Neural crest cell (in vitro differentiated cells): Measurements from ENCODE around the gene HLA-DPB1. TPM values are rescaled to one million over a fixed set of nuclear protein-coding genes. Genes with fewer than 3 reads are reported as not detected.

Experiments
- DNase-seq: peaks from one replicate; pipeline ENCODE4 v3.0.0; 2021; ENCODE audit warnings: low read depth, mixed read lengths, low spot score
- H3K27ac Mint-ChIP-seq: one replicate; pipeline ENCODE4 v1.8.0; 2021; ENCODE audit warnings: mild to moderate bottlenecking, mixed read lengths; ENCODE audit not compliant: unreplicated experiment
- H3K27me3 Mint-ChIP-seq: 2 replicates; pipeline ENCODE4 v1.8.0; 2021; ENCODE audit warnings: low read depth, mild to moderate bottlenecking, mixed read lengths
- H3K36me3 Mint-ChIP-seq: 2 replicates; pipeline ENCODE4 v1.8.0; 2021; ENCODE audit warnings: low read depth, mild to moderate bottlenecking, mixed read lengths
- H3K4me1 Mint-ChIP-seq: 2 replicates; pipeline ENCODE4 v1.8.0; 2021; ENCODE audit warnings: mixed read lengths
- H3K4me3 Mint-ChIP-seq: one replicate; pipeline ENCODE4 v1.8.0; 2021; ENCODE audit warnings: mild to moderate bottlenecking, mixed read lengths
- H3K9me3 Mint-ChIP-seq: 2 replicates; pipeline ENCODE4 v1.8.0; 2021; ENCODE audit warnings: mixed read lengths
- CTCF ChIP-seq: fragments of 200-600 bp; sonication (generic); conservative IDR thresholded peaks from 2 replicates; pipeline ENCODE4 v1.5.0; 2021; ENCODE audit warnings: antibody characterized with exemption, mild to moderate bottlenecking
- total RNA-seq: library from RNA; stranded (reverse); gene quantifications from 2 replicates; pipeline ENCODE4 v1.2.1, GENCODE V29; 2021

The HLA-DPB1 gene
- total RNA-seq, 1 donor from 2014 or later, result 20.4 TPM

GRCh38 chr6:33073431-33073871 lies 2.3 kb upstream of the HLA-DPB1 start, which contains the start of gene HLA-DPA1:
TSS of gene HLA-DPA1 (minus strand) at chr6:33073649.
- Mint-ChIP-seq H3K4me1 (no peaks in the 10 kb centered on the region), H3K27me3 (peaks cover 37% of the 10 kb centered on the region), H3K9me3 (no peaks in the 10 kb centered on the region), H3K36me3 (no peaks in the 10 kb centered on the region), H3K27ac (no peak within 1 kb of the TSS), H3K4me3 (no peak within 1 kb of the TSS)
- no peak for TF ChIP-seq CTCF
- no peak for DNase-seq

- no peaks in the 10 kb centered on the region for H3K9me3 Mint-ChIP-seq
- H3K4me3 Mint-ChIP-seq, result no peak overlapping the region
- peaks cover 45% of the 10 kb centered on the region for H3K27me3 Mint-ChIP-seq
Observed at GRCh38 chr6:33075208-33075567, 602 bp upstream of the HLA-DPB1 start.

GRCh38 chr6:33076406-33076934 lies 680 bp downstream of the HLA-DPB1 start:
- Mint-ChIP-seq H3K36me3 (no peaks in the 10 kb centered on the region), H3K27me3 (peaks cover 48% of the 10 kb centered on the region), H3K9me3 (no peaks in the 10 kb centered on the region), H3K27ac (no peak overlapping the region), H3K4me3 (no peak overlapping the region), H3K4me1 (peaks cover 17% of the 10 kb centered on the region)
- no peak for TF ChIP-seq CTCF
- no peak for DNase-seq

More at GRCh38 chr6:33075208-33075567, 602 bp upstream of the HLA-DPB1 start:
- no peak for DNase-seq
- Mint-ChIP-seq H3K36me3 (no peaks in the 10 kb centered on the region), H3K27ac (no peak overlapping the region), H3K4me1 (peaks cover 5% of the 10 kb centered on the region)
- TF ChIP-seq CTCF, result no peak

GRCh38 chr6:33077908-33078307 lies 2.1 kb downstream of the HLA-DPB1 start:
- no peak for TF ChIP-seq CTCF
- H3K27ac Mint-ChIP-seq, result no peak overlapping the region
- H3K9me3 Mint-ChIP-seq, result no peaks in the 10 kb centered on the region
- peaks cover 39% of the 10 kb centered on the region for H3K27me3 Mint-ChIP-seq
- DNase-seq, result no peak
- peak overlapping the region; percentile 33 for H3K4me3 Mint-ChIP-seq
- no peaks in the 10 kb centered on the region for H3K36me3 Mint-ChIP-seq
- H3K4me1 Mint-ChIP-seq, result peaks cover 28% of the 10 kb centered on the region

- no peak for TF ChIP-seq CTCF
- Mint-ChIP-seq H3K36me3 (no peaks in the 10 kb centered on the region), H3K9me3 (no peaks in the 10 kb centered on the region), H3K4me1 (peaks cover 29% of the 10 kb centered on the region), H3K27ac (no peak overlapping the region), H3K27me3 (peaks cover 36% of the 10 kb centered on the region), H3K4me3 (peak overlapping the region; percentile 25)
- no peak for DNase-seq
Observed at GRCh38 chr6:33078442-33078841, 2.7 kb downstream of the HLA-DPB1 start.
